ENCODE data around the gene SPNS2.
"Not testable (repeated sequence)": the region's sequence is repeated elsewhere in the genome, so short reads cannot be mapped to it uniquely, and the experiment has no call there.

Gene SPNS2

DNA sequence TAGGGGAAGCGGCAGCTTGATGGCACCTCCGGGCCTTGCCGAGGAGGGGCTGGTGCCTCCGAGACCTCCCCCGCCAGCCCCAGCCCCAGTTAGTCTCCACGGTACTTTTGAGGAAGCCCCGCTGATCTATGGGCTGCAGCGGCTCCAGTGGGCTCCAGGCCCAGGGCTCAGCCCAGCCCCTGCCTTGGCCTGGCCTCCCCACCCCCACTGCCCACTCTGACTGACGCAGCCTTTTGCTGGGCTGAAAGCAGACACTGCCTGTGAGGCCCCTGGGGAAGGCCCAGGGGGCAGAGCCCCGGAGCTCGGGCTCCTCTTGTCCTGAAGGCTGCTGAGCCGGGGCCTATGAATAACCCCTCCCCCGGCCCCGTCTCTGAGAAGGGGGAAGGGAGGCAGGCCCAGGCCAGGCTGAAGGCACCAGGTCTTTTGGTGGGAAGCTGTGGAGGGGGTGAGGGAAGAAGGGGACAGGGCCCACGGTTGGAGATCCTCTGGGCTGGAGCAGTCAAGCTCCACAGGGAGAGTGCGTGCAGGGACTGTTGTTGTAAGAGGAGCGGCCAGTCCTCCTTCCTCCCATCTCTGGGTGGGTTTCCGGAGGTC, 78.1 kb downstream of the SPNS2 start:
- DNase-seq = no peak

DNA sequence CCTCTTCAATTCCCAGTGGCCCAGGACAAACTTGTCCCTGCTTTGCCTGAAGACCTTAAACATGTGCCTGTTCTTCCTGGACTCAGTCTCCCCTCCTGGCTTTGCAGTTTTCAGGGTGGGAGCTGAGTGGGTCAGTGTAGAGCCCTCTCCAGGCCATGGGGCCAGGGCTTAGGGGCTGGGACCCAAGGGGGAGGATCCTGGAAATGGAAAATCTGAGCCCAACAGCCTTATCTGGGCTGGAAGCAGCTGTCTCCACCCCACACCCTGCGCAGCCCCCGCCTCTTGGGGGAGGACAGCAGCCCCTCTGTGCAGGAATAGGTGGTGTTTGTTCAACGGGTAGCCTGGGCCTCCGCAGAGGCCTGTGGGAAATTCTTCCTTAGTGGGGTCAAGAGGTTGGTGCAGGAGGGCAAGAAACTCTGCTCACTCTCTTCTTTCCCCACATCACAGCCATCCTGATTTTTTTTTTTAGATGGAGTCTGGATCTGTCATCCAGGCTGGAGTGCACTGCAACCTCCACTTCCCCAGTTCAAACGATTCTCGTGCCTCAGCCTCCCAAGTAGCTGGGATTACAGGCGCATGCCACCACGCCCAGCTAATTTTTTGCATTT, 78.8 kb downstream of the SPNS2 start:
- DNase-seq = no peak

DNA sequence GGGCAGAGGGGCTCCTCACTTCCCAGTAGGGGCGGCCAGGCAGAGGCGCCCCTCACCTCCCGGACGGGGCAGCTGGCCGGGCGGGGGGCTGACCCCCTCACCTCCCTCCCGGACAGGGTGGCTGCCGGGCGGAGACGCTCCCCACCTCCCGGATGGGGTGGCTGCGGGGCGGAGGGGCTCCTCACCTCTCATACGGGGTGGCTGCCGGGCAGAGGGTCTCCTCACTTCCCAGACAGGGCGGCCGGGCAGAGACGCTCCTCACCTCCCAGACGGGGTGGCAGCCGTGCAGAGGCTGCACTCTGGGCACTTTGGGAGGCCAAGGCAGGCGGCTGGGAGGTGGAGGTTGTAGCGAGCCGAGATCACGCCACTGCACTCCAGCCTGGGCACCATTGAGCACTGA, 79.7 kb downstream of the SPNS2 start:
- not testable (repeated sequence) for DNase-seq

DNA sequence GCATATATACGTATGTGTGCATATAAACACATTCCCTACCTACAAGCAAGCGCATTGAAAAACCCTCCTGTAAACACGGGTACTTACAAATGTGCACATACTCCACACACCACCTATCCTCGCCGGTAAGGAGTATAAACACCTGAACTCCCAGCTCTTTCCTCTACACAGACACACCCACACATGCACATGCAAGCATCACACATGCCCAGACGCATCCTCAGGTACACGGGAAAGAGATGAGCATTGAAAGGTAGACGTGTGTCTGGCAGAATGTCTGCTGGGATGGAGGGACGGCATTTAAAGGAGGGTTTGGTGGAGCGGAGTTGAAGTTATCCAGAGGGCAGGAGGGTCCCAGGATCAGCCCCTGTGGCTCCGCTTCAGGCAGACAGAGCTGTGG, 81.0 kb downstream of the SPNS2 start:
- DNase-seq = no peak

DNA sequence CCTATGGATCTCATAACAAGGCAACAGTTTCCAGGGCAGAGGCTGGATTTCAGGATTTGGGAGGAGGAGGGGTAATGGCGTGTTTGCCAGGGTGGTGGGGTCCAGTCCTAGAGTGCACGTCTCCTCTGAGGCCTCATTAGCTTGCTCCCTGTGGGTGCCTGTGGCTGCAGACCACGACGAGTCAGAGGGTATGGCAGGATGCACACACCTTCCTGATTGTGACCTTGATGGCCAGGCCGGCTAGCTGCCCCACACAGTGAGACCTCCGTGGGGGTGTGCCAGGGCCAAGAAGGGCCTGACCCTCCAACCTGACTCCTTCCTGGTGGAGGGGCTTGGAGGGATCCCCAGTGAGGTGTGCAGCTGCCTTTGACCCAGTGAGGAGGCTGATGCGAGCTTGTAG, 81.6 kb downstream of the SPNS2 start:
- no peak for DNase-seq

DNA sequence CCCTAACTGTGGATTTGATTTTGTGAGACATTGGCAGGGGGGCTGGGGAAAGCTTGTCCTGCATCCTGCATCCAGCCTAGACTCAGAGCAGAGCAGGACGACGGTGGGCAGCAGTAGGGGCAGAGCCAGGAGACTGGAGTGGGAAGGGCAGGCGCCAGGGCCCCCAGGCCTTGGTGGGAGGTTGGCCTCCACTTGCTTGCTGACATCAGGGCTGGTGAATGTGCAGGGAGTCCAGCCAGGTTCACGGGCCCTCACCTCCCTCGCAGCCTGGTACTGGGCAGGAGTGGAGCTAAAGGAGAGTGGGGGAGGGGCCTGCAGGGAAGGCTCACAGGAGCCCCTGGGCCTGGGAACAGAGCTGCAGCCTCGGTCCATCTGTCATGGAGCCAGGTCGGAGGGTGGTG, 83.4 kb downstream of the SPNS2 start:
- no peak for DNase-seq

DNA sequence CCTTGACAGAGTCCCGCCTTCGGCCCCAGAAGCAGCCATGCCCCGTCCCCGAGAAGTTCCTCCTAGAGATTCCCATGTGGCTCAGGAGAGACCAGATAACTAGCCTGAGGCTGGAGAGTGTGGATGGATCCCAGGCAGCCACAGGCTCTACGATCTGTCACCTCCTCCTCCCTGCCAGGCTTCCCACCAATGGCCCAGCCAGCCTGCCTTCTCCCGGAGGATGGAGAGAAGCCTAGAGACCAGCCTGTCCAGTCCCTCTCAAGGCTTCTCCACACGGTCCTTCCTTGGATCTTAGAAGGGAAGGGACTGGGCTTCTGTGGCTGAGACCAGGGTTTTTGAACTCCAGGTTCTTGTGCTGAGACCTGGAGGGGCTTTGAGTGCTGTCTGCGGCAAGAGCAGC, 84.0 kb downstream of the SPNS2 start:
- DNase-seq = no peak

DNA sequence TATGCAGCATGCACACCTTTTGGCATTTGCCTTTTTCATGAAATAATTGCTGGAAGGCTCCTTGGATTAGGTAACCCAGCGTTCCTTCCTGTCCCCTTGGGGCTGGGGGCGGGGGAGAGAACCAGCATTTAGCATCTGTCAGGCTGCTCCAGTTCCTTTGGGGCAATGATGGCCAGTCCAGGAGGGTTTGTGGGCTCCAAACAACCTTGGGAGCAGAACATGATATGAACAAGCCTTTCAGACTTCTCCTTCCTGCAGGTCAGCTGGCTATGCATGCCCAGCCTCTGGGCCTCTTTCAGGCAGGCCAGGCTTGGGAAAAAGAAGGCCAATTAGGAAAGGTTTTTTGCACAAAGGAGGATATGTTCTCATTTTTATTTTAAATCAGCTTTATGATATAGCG, 84.5 kb downstream of the SPNS2 start:
- DNase-seq = no peak

DNA sequence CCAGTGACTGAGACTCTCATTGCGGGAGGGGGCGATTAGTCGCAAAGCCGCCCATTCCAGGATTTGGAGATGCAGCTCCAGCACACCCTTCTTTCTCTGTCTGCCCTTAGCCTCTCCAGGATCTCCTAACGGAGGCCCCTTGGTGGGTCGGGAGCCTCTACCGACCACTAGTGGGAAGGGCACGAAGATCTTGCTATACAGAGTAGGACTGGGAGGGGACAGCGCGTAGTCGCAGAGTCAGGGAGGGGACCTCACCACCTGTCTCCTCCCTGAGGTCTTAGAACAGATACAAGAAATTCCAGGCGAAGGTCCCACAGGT, 85.1 kb downstream of the SPNS2 start:
- DNase-seq = no peak

DNA sequence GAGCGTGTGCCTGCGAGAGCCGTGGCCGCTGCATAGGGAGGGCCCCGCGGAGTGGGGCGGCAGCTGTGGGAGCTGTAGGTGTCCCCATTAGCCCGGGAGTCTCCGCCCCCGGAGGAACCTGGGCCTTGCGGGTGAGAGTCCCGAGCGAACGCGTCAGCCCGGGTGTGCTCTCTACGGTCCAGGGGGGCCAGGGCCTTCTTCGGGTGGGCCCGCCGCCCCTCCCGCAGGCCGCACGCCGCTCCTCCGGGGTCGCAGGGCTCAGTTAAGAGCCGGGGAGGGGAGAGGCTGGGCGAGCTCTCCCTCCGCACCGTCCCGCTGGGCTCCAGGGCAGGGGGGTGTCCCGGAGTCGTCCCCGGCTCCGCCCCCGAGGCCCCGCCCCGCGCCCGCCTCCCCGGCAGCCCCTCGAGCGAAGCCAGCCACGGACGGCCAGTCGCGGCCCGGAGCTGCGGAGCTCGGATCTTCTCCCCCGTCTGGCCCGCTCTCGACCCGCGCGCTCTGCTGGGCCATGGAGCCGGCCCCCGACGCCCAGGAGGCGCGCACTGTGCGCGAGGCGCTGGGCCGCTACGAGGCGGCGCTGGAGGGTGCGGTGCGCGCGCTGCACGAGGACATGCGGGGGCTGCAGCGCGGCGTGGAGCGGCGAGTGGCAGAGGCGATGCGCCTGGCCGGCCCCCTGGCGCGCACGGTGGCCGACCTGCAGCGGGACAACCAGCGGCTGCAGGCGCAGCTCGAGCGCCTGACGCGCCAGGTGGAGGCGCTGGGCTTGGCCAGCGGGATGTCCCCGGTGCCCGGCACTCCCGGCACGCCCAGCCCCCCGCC, 85.6 kb downstream of the SPNS2 start, which contains the start of gene SMTNL2:
Gene SMTNL2, plus strand, starts transcription at position 429 of the 816 bp plus-strand sequence. Its CDS starts 77 bp downstream, at position 506.
- no peak for DNase-seq

DNA sequence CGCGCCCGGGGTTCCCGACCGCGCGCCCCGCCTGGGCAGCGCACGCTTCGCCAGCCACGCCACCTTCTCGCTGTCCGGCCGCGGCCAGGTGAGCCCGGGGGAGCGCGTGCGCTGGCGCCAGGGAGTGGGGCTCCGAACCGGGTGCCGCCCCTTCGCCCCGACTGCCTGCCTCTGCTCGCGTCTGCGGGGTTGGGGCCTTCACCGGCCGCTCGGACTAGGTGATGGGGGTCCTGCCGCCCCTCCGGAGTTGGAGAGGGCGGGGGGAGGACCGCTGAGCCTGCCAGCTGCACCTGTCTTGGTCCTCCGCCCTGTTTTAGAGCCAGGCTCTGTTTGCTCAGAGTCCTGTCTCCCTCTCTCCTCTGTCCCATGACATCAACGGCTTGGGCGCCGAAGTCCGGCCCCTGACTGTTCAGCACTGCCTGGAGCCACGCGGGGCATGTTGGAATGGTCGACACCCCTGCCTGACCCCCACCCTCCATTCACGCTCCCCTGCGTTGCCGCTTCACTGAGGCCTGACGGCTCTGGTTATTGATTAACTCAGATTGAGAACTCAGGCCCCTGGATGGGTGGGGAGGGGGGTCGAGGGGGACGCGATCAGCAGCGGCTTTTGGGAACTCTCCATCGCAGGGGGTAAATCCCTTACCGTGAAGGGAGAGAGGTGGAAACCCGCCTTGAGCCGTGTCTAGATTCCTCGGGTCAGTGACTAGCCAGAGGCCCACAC, 86.4 kb downstream of the SPNS2 start:
- no peak for DNase-seq

DNA sequence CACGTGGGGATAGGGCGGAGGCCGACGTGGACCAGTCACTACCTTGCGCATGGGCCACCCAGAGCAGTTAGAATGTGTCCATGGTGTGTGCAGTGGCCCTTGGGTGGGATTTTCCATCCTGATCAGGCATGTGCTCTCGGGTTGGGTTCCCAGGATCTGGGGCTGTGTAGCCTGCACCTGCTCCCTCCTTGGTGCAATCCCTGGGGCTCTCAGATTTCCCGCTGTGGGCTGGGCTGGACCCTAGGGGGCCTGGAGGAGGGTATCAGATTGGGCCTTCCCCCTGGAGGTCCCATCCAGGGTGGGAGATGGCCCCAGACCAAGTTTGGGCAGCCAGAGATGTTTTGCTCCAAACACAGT, 86.9 kb downstream of the SPNS2 start:
- DNase-seq = no peak

DNA sequence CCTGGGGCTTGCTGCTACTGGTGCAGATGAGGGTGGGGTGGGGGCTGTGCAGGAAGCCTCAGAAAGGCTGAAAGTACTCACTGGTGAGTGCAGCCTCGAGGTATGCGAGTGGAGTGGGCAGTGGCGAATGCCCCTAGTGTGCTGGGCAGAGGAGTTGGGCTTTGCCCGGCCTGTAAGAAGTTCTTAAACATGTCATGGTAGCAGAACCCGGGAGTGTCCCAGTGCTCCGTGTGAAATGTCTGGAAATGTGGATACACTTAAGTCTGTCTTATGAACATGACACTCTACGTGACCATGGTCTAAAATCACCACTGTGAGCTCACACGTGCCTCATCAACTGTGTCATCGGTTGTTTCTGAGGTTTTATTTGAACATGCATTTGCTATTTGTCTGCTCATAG, 87.4 kb downstream of the SPNS2 start:
- no peak for DNase-seq

DNA sequence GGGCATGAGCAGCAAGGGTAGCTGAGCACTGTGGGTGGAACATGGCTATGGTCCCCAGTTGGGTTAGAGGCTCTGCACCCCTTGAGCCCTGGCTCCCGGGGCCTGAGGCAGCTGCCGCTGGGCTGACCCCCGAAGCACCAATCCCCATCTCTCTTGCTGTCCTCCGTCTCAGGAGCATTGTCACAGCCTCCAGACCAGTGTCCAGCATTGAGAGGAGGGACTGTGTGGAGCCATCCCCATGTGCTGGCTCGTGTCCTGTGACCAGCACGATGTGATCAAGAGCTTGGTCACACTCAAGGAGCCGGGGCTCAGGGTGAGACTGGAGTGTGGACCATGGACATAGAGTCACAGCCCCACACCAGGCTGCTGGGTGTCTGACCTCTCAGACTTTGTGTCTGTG, 88.5 kb downstream of the SPNS2 start:
- DNase-seq = no peak

DNA sequence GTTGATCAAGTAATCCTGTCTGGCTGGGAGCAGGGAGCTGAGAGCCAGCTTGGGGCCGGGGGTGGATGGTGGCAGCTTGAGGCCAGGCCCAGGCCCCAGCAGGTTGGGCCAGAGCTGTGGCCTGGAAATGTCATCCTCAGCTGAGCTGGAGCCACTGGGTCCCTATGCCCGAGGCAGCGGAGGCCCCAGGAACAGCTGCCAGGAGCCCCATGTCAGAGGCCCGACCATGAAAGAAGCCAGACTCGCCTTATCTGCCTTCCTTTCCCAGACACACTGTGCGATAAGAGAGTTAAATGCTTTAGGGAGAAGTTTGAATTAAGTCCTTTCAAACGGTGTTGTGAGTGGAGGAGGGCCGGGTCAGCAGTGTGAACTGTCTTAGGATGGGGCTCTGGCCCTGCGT, 89.1 kb downstream of the SPNS2 start:
- DNase-seq = no peak

DNA sequence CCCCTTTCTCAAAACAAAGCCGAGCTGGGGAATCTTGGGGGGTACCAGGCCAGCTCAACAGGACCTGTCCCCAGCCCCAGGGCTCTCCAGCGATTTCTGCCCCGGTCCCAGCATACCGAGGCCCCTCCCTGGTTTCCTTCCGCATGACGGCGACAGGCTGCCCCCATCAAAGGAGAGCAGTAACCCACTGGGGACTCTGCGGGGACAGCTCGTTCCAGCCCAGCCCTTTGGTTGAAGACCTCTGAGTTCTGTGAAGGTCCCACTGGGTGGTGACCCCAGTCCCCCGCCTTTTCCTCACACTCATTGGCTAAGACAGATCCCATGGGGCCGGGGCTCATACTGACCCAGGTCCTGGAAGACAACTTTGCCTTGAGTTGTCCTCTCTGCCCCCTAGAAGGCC, 89.7 kb downstream of the SPNS2 start:
- no peak for DNase-seq

Data from stimulated activated CD4-positive, alpha-beta T cell treated with anti-CD3 and anti-CD28 coated beads, Interleukin-4, amount 100 ng/mL, for 24 hours (primary cell).